Iris pigment epithelial cell (primary cell): Measurements from ENCODE around the gene MAD1L1.

ENCODE experiments used
- DNase-seq: peaks from one replicate; pipeline ENCODE4 v3.0.0-alpha.2; 2011; ENCODE audit warnings: low read depth

Gene MAD1L1

DNA sequence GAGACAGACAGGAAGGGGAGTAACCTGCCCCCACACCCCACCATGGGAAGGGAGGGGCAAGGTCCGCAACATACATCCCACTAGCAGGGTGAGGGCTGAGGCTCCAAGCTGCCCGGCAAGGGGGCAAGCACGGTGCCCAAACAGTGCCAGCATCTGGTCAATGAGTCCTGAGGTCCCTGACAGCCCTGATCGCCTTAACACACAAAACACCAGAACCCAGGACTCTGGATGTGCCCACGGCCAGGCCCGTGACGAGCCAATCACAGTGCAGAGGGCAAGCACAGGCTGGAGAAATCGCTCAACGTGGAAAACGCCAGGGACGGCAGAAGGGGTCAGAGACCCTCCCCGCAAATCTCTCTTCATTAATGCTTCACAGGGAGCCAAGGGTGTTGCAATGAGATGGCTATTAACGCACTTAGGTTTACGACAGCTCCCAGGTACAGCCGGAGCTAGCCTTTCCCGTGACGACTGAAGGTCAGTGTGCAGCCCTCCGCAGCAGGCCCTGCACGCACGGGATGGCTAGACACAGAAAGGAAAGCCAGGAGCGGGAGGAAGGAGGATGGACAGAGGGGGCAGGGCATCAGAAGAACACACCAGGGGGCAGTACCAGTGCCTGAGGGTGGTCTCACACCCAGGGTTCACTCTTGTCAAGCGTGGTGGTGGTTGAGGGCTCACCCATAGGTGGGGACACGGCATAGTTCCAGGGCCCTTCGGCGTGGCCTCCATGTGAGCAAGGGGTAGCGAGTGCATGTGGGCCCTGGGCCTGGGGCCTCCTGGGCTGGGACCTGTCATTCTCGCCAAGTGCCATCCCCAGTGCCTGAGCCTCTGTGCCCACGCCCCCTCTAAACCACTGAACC is 220.5 kb downstream of the MAD1L1 start:
- DNase-seq = no peak

DNA sequence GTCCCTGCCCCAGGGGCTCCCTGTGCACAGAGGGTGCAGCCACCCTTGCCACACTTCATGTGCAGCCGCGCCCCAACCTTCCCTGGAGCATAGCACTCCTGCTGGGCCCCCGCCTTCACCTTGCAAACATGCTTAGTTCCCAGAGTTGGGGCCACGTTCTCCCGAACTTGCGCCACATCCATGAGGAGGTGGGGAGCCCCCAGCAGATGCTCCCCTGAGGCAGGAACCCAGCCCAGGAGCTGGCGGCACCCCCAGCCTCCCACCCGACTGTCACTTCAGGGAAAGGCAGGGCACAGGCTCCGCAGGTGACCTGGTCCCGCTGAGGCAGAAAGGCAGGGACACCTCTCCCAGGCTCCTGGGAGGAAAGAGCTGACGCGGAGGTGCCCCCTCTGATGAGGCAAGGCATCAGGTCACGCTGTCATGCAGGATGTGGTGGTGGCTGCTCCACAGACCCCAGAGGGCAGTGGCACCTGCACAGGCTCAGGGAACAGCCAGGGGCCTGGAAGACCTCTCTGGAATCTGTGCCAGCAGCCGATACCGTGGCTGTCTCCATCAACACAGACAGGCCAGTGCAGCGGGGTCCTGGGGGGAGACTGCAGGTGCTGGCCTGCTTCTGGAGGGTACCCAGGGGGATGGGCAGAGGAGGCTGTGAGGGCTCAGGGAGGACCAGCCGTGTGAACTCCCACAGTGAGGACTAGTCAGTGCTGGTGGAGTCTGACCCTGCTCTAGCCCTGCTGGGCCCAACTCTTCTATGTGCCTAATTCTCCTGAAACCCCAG is 221.3 kb downstream of the MAD1L1 start:
- DNase-seq = no peak

GRCh38 chr7:2010551-2011265 is 222.0 kb downstream of the MAD1L1 start:
- no peak for DNase-seq

DNA sequence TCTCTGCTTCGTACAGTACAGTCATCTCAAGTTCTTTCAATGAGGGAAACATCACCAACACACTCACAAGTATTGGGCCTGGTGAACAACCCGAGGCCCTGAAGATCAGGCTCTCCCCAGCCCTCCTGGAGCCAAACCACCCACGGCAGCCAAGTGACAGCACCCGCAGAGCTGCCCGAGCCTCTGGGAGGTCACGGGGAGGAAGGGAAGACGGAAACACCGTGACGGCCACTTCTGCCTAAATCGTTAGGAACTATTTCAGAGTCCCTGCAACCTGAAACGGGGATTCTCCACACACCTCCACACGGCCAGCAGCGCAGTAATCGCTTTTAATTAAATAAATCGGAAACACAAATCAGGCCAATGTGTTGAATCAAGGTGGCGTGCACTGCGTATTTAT is 222.6 kb downstream of the MAD1L1 start:
- no peak for DNase-seq

GRCh38 chr7:2009541-2010001 is 223.2 kb downstream of the MAD1L1 start:
- DNase-seq = no peak

DNA sequence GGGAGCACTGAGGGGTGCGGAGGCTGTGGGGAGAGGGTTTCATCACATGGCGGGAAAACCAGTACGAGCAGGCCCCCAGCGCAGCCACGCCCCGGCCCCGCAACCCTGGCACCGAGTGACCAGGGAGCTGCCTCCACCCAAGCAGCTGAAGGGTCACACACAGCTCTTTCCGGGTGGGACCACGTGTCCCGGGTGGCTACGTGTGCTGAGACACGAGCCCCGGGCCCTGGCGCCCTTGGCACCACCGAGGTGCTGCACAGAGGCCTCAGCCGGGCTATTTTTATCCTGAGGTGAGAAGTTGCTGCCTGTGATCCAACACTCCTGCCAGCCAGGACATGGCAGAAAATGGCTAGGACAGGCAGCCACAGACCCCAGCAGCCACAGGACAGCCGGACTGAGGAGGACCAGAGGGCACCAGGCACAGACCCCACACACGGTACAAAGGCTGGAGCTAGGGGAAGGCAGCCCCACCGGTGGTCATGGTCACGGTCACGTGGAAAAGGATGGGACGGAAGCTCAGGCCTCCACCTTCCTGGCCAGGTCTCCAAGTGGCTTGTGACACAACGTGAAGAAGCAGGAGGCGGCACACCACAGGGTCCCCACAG is 223.7 kb downstream of the MAD1L1 start:
- DNase-seq = no peak

GRCh38 chr7:2008101-2008935 is 224.4 kb downstream of the MAD1L1 start:
- DNase-seq = no peak

DNA sequence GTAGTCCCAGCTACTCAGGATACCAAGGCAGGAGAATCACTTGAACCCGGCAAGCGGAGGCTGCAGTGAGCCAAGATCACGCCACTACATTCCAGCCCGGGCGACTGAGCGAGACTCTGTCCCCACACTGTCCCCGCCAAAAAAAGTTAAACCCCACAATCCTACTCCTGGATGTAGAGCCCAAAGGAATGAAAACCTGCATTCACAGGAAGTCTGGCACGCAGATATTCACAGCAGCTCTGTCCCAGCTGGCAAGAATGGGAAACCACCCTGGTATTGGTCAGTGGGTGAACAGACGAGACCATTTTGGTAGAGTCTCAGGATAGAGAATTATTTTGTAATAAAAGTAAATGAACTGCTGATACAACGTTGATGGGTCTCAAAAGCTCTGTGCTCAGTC is 225.2 kb downstream of the MAD1L1 start:
- DNase-seq = no peak

- no peak for DNase-seq
These were observed 225.8 kb downstream of the MAD1L1 start for GRCh38 chr7:2006921-2007381.

DNA sequence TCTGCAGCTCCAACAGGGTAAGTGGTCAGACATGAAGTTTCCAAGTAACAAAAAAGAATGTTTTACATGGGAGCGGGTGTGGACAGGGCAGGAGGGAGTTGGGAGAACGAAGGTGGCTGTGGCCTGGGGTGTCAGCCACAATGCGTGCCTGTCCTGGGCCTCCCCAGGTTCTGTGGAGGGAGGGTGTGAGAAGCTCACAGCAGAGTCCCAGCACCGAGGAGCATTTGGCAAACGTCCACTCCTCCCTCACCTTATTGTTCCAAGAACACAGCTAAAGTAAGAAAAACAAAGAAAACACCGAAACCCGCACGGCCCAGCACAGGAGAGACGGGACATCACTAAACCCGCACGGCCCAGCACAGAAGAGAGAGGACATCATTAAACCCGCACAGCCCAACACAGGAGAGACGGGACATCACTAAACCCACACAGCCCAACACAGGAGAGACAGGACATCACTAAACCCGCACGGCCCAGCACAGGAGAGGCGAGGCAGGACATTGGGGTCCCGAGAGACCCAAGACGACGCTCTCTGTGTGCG is 226.4 kb downstream of the MAD1L1 start:
- DNase-seq = no peak

DNA sequence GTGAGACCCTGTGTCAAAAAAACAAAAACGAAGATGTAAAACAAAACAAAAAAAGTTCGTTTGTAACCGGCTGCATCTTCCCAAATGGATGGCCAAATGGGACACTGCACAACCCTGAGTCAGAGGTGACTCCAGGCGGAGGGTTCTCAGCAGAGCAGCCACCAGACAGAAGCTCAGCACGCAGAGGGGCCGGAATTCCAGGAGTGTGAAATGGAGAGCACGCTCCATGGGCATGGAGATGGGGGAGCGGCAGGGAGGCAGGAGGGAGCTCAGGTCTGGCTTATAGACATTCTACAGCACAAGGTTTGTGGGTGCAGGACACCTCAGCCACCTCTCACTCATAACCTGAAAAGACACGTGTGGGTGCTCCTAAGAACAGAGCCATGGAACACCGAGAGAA is 227.0 kb downstream of the MAD1L1 start:
- DNase-seq = no peak

GRCh38 chr7:2004841-2005725 is 227.7 kb downstream of the MAD1L1 start:
- no peak for DNase-seq

GRCh38 chr7:2003931-2004812 is 228.6 kb downstream of the MAD1L1 start:
- no peak for DNase-seq

- no peak for DNase-seq
These were observed 229.3 kb downstream of the MAD1L1 start for GRCh38 chr7:2003451-2003930.

DNA sequence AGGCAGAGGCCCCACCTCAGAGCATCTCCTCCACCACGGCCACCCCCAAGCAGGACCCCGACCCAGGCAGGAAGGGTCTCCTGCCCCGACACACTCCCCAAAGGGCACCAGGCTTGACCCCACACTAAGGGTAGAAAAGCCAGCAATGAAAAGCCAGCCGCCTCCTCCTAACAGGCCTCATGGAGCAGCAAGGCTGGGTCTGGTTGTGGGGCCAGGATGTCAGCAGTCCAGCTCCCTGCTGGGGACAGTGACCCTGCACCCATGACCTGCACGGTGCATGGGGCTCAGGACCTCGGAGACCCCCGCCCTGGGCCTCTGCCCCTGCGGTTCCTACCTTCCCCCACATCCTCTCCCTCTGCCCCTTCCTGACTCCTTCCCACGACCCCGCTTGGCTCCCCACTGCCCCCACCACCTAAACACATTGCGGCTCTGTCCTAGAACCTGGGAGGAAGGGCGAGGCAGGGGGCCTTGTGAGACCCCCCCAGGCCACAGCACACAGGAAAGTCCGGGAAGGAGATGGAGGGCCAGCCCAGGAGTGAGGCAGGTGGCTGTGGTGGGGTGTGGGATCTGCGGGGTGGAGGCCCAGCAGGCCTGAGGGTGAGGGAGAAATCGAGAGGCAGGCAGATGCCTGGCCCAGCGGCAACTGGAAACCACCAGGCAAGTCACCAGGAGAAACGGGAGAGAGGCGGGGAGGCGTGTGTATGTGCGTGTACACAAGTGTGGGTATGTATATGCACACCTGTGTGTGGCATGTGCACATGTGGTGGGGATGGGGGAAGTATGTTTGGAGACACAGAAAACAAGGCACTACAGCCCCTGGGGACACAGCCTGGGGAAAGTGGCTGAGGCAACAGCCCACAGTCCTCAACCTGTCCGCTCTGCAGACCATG is 229.9 kb downstream of the MAD1L1 start:
- no peak for DNase-seq

DNA sequence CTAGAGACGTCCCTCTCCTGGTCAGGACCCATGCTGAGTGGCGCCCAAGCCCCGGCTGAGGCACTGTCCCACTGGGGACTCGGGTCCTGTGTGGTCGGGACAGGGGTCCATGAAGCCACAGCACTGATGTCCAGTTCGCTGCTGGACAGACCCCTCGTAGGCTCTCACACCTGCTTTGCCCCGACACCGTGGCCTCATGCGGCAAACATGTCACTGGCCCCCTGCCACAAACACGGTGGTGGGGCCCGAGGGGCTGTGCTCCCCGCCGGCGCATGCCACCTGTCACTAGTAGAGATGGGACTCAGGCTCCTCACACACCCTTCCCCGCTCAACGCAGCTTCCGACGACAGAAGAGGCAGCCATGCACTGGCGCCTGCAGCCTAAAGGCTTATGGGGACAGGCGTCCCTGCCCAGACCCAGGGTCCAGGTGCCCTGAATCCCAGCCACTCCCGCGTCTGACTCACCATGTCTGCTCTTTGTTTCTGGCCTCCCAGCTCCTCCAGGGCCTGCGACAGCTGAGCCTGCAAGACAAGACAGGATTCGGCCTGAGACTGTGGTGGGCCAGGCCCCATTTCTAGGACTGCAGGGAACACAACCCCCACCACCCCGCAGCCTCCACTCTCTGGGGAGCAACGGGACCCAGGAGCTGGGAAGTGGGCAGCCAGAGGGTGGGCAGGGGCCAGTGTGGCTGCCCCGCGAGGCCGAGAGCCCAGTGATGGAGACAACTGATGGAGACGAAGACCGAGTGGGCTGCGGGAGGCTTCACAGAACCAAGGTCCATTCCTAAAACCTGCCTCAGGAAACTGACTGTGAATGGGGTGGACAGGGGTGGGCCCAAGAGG is 230.9 kb downstream of the MAD1L1 start:
- DNase-seq = no peak
